ENCODE measurements around the gene CCL17. TPM values are rescaled to one million over a fixed set of nuclear protein-coding genes. Genes with fewer than 3 reads are reported as not detected.

The CCL17 gene
- total and polyA plus RNA-seq, 2 of the 4 experiments (the other 2 are of a cell fraction) = not detected

GRCh38 chr16:57390636-57391295, 13.8 kb upstream of the CCL17 start:
- DNase-seq = no peak
- Histone ChIP-seq H4K8ac (ENCODE audit: low read depth in 2 of 2, low read length in 2 of 2) (no peak overlapping the region), H2AK9ac (replicated peaks; ENCODE audit: low read depth, low read length, poor library complexity) (no peak overlapping the region), H3K79me1 (ENCODE audit: low read depth in 1 of 2, low read length in 2 of 2) (no peaks in the 10 kb centered on the region), H3K9me3 (ENCODE audit: control insufficient read depth, insufficient read depth, low read length) (peaks cover 3% of the 10 kb centered on the region), H3K23ac (ENCODE audit: low read depth, low read length) (no peak overlapping the region), H3K56ac (ENCODE audit: extremely low read depth, insufficient read depth, low read length) (no peak overlapping the region), H2BK20ac (ENCODE audit: low read depth, low read length) (no peak overlapping the region), H2AFZ (replicated peaks; ENCODE audit: low read length, poor library complexity) (no peak overlapping the region), H2BK15ac (ENCODE audit: low read depth, low read length) (no peak overlapping the region), H4K20me1 (ENCODE audit: insufficient read depth, low read length) (no peaks in the 10 kb centered on the region), H3K4me1 (ENCODE audit: control insufficient read depth, insufficient read depth, low read length) (no peaks in the 10 kb centered on the region), H3K18ac (ENCODE audit: low read depth, low read length) (no peak overlapping the region), H3K9me1 (ENCODE audit: insufficient read depth, low read length) (no peaks in the 10 kb centered on the region), H2AK5ac (ENCODE audit: low read depth, low read length) (no peak overlapping the region), H3K36me3 (ENCODE audit: control insufficient read depth, insufficient read depth, low read length) (no peaks in the 10 kb centered on the region), H2BK120ac (ENCODE audit: low read depth, low read length) (no peak overlapping the region), H4K91ac (ENCODE audit: insufficient read depth, low read depth, low read length) (no peak overlapping the region), H2BK5ac (ENCODE audit: low read depth, low read length, poor library complexity, severe bottlenecking) (no peak overlapping the region), H3K27me3 (ENCODE audit: control insufficient read depth, insufficient read depth, low read length) (peaks cover 42% of the 10 kb centered on the region), H4K5ac (ENCODE audit: low read depth, low read length) (no peak overlapping the region), H3K4me3 (ENCODE audit: insufficient read depth, low read depth, low read length) (no peak overlapping the region), H3K9ac (ENCODE audit: low read depth, low read length) (no peak overlapping the region), H3K4me2 (ENCODE audit: low read depth, low read length) (no peak overlapping the region), H3K27ac (ENCODE audit: insufficient read depth, low read length) (no peak overlapping the region), H3K14ac (replicated peaks; ENCODE audit: low read depth, low read length) (no peak overlapping the region), H3K4ac (ENCODE audit: low read depth, low read length) (no peak overlapping the region)
- dilution Hi-C loops (cut with HindIII; ENCODE audit: low sequenced_read_pairs, unreplicated experiment) (no loop called here), in situ Hi-C loops (cut with MboI; ENCODE audit: low sequenced_read_pairs) (no loop called here), intact Hi-C loops (cut with micrococcal nuclease) (no loop called here)
- ATAC-seq (ENCODE audit: low read depth) = no peak
- ChIA-PET POLR2A (ENCODE audit: unreplicated experiment) (no interaction called here), CTCF (interaction anchor here (0.6 kb wide), 1 partner anchor 904 kb away, joined by 4 read pairs; no protein-coding TSS in a partner anchor)
- TF ChIP-seq, protein P1, sequence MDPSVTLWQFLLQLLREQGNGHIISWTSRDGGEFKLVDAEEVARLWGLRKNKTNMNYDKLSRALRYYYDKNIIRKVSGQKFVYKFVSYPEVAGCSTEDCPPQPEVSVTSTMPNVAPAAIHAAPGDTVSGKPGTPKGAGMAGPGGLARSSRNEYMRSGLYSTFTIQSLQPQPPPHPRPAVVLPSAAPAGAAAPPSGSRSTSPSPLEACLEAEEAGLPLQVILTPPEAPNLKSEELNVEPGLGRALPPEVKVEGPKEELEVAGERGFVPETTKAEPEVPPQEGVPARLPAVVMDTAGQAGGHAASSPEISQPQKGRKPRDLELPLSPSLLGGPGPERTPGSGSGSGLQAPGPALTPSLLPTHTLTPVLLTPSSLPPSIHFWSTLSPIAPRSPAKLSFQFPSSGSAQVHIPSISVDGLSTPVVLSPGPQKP (IDR thresholded peaks at IDR 0.05; ENCODE audit: borderline replicate concordance, low read depth, low read length) = no peak
- TF ChIP-seq BHLHE40 (IDR thresholded peaks at IDR 0.05; ENCODE audit: low read depth, low read length) (no peak), MXI1 (IDR thresholded peaks at IDR 0.05; ENCODE audit: borderline replicate concordance, low read depth, low read length) (no peak), POLR2A (IDR thresholded peaks at IDR 0.05; ENCODE audit: low read depth, low read length) (no peak), RCOR1 (IDR thresholded peaks at IDR 0.05; ENCODE audit: insufficient replicate concordance, low read length) (no peak)
- TF ChIP-seq, protein P2, sequence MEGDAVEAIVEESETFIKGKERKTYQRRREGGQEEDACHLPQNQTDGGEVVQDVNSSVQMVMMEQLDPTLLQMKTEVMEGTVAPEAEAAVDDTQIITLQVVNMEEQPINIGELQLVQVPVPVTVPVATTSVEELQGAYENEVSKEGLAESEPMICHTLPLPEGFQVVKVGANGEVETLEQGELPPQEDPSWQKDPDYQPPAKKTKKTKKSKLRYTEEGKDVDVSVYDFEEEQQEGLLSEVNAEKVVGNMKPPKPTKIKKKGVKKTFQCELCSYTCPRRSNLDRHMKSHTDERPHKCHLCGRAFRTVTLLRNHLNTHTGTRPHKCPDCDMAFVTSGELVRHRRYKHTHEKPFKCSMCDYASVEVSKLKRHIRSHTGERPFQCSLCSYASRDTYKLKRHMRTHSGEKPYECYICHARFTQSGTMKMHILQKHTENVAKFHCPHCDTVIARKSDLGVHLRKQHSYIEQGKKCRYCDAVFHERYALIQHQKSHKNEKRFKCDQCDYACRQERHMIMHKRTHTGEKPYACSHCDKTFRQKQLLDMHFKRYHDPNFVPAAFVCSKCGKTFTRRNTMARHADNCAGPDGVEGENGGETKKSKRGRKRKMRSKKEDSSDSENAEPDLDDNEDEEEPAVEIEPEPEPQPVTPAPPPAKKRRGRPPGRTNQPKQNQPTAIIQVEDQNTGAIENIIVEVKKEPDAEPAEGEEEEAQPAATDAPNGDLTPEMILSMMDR (conservative IDR thresholded peaks at IDR 0.05; ENCODE audit: low read depth, low read length) = no peak
- no CpG with 5 or more reads among the region's 5 CpGs for WGBS, 2 experiments (ENCODE audit: extremely low coverage in 2 of 2, insufficient read length in 1 of 2)
- BruUV-seq (replicated peaks) = no TSS peak

All from IMR-90 (cell line).